Measurements from ENCODE around the gene TMEM150B. TPM values are rescaled to one million over a fixed set of nuclear protein-coding genes. Genes with fewer than 3 reads are reported as not detected.

Gene TMEM150B
- total and polyA plus RNA-seq, 10 donors = 1.7 to 34.1 (median 7.8) TPM

- DNase-seq = no peak
- WGBS, 5 donors = 88 to 93% (median 91%) methylated on average over 22 to 50 of the region's 50 CpGs
- TF ChIP-seq POLR2AphosphoS5 (IDR thresholded peaks at IDR 0.05) (no peak), POLR2A (IDR thresholded peaks at IDR 0.05) (no peak), CTCF (IDR thresholded peaks at IDR 0.05 in 8 of 11, conservative IDR thresholded peaks at IDR 0.05 in 3 of 11) (no peak)
- intact Hi-C loops (cut with DNase I; ENCODE audit: low total_unique reads) = no loop called here
- Histone ChIP-seq H3K27me3 (replicated peaks in 1 of 7) (peaks cover 0 to 21% (median 0%) of the 10 kb centered on the region in 7 donors), H3K4me3 (peak overlapping the region in 1 of 8 donors; percentile 75), H3K9me3 (no peaks in the 10 kb centered on the region), H3K27ac (no peak overlapping the region), H3K4me1 (peaks cover 10 to 35% (median 22%) of the 10 kb centered on the region in 6 donors), H3K36me3 (peaks cover 0 to 50% (median 8%) of the 10 kb centered on the region in 6 donors)
These were observed 16.7 kb upstream of the TMEM150B start for GRCh38 chr19:55341595-55342531.

- TF ChIP-seq POLR2AphosphoS5 (IDR thresholded peaks at IDR 0.05) (peak in 1 of 3 donors; percentile 12), CTCF (IDR thresholded peaks at IDR 0.05 in 8 of 11, conservative IDR thresholded peaks at IDR 0.05 in 3 of 11) (no peak), POLR2A (IDR thresholded peaks at IDR 0.05) (no peak)
- no peak for DNase-seq
- peaks cover 10 to 35% (median 22%) of the 10 kb centered on the region in 6 donors for H3K4me1 ChIP-seq
- peak overlapping the region in 1 of 8 donors; percentile 91 for H3K27ac ChIP-seq
- H3K36me3 ChIP-seq = peaks cover 0 to 43% (median under 1%) of the 10 kb centered on the region in 6 donors
- peaks cover 0 to 26% (median 0%) of the 10 kb centered on the region in 7 donors for H3K27me3 ChIP-seq (replicated peaks in 1 of 7)
- peak overlapping the region in 5 of 8 donors; percentile 55 to 75 (median 69) for H3K4me3 ChIP-seq
- intact Hi-C loops (cut with DNase I; ENCODE audit: low total_unique reads) = no loop called here
- 1 to 6% (median 3%) methylated on average over 4 to 15 of the region's 15 CpGs for WGBS, 5 donors
- no peaks in the 10 kb centered on the region for H3K9me3 ChIP-seq
These were observed 16.0 kb upstream of the TMEM150B start for GRCh38 chr19:55341171-55341588.

- WGBS, 5 donors = 2 to 5% (median 3%) methylated on average over 20 to 24 of the region's 24 CpGs
- peaks cover 0 to 28% (median 0%) of the 10 kb centered on the region in 7 donors for H3K27me3 ChIP-seq (replicated peaks in 1 of 7)
- peak overlapping the region in 7 of 8 donors; percentile 47 to 75 (median 61) for H3K4me3 ChIP-seq
- peaks cover 0 to 39% (median 0%) of the 10 kb centered on the region in 6 donors for H3K36me3 ChIP-seq
- H3K27ac ChIP-seq = peak overlapping the region in 1 of 8 donors; percentile 91
- peak; percentile 83 for DNase-seq
- TF ChIP-seq POLR2A (IDR thresholded peaks at IDR 0.05) = no peak
- no peak for TF ChIP-seq POLR2AphosphoS5 (IDR thresholded peaks at IDR 0.05)
- TF ChIP-seq CTCF (IDR thresholded peaks at IDR 0.05 in 8 of 11, conservative IDR thresholded peaks at IDR 0.05 in 3 of 11) = no peak
- no peaks in the 10 kb centered on the region for H3K9me3 ChIP-seq
- H3K4me1 ChIP-seq = peaks cover 10 to 35% (median 22%) of the 10 kb centered on the region in 6 donors
- intact Hi-C loops (cut with DNase I; ENCODE audit: low total_unique reads) = no loop called here
These were observed 15.6 kb upstream of the TMEM150B start for GRCh38 chr19:55340784-55341147.
